Testis (tissue), 2 donors: ENCODE results near the gene XPNPEP1.

ENCODE experiments used
- CTCF ChIP-seq, 3 experiments: fragments of 450-650 bp in 2 of 3; fragments of 200-600 bp in 1 of 3; sonication (generic) in 1 of 3; IDR thresholded peaks; one replicate each; pipeline ENCODE4 v1.5.1; 2016 to 2019; ENCODE audit warnings: antibody characterized with exemption in 3 of 3, mild to moderate bottlenecking in 2 of 3, moderate library complexity in 1 of 3
- POLR2A ChIP-seq: fragments of 450-650 bp; IDR thresholded peaks from one replicate; pipeline ENCODE4 v1.6.1; 2017; ENCODE audit warnings: antibody characterized with exemption, mild to moderate bottlenecking, moderate library complexity

DNA sequence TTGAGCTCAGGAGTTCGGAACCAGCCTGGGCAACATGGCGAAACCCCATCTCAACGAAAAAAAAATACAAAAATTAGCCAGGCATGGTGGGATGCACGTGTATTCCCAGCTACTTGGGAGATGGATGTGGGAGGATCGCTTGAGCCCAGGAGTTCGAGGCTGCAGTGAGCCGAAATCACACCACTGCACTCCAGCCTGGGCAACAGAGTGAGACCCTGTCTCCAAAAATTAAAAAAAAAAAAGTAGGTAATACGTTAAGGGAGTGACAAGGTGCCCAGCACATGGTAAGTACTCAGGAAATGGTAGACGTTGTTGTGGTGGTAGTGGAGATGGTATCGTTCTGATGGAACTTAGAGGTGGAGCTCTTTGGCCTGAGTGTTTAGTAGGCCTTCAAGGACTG is 41.0 kb upstream of the XPNPEP1 start:
- TF ChIP-seq POLR2A (no peak), CTCF (IDR thresholded peaks at IDR 0.05) (no peak)
